WERI-Rb-1 (cell line): ENCODE measurements around the gene ABCA3.

ENCODE experiments used
- DNase-seq: peaks from one replicate; pipeline ENCODE4 v3.0.0-alpha.2; 2020
- H3K27ac ChIP-seq: fragments of 250-450 bp; sonication (Bioruptor Pico); 2 replicates; pipeline ENCODE4 v1.5.1; 2020; ENCODE audit warnings: mild to moderate bottlenecking, moderate library complexity
- H3K27me3 ChIP-seq: fragments of 250-450 bp; sonication (Bioruptor Pico); 2 replicates; pipeline ENCODE4 v1.5.1; 2021; ENCODE audit warnings: mild to moderate bottlenecking, low read depth, moderate library complexity; ENCODE audit not compliant: insufficient read depth, severe bottlenecking
- H3K36me3 ChIP-seq: fragments of 250-450 bp; sonication (Bioruptor Pico); 2 replicates; pipeline ENCODE4 v1.5.1; 2020; ENCODE audit warnings: mild to moderate bottlenecking, moderate library complexity
- H3K4me3 ChIP-seq: 2 replicates; pipeline ENCODE4 v1.5.1; 2011; ENCODE audit warnings: low read depth, mild to moderate bottlenecking, control low read depth, low read length
- H3K9me3 ChIP-seq: fragments of 250-450 bp; sonication (Bioruptor Pico); 2 replicates; pipeline ENCODE4 v1.5.1; 2021; ENCODE audit warnings: mild to moderate bottlenecking, moderate library complexity; ENCODE audit not compliant: severe bottlenecking
- TF ChIP-seq, protein P1 (sequence below): IDR thresholded peaks from 2 replicates; pipeline ENCODE4 v1.5.1; 2011; ENCODE audit warnings: low read depth, mild to moderate bottlenecking, control low read depth, inconsistent platforms, low read length

ABCA3 gene

DNA sequence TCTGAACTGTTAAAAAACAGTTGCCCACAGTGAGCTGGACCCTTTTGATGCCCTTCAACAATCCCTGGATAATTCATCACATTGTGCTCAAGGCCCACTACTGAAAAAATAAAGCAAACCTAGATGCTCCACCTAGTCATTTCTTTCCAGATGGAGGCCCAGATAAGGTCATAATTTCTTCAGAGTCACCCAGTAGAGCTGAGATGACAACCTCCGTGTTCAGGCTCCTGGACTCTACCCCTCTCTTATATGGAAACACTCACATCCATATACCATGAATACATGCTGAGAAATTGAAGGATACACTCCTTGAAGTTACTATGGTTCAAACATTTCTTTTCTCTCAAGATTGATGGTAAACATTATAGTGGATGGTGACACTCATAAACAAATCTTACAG is 2.7 kb upstream of the ABCA3 start:
- H3K36me3 ChIP-seq: peaks cover 6% of the 10 kb centered on the region; the same call in 1 of the 2 replicates

DNA sequence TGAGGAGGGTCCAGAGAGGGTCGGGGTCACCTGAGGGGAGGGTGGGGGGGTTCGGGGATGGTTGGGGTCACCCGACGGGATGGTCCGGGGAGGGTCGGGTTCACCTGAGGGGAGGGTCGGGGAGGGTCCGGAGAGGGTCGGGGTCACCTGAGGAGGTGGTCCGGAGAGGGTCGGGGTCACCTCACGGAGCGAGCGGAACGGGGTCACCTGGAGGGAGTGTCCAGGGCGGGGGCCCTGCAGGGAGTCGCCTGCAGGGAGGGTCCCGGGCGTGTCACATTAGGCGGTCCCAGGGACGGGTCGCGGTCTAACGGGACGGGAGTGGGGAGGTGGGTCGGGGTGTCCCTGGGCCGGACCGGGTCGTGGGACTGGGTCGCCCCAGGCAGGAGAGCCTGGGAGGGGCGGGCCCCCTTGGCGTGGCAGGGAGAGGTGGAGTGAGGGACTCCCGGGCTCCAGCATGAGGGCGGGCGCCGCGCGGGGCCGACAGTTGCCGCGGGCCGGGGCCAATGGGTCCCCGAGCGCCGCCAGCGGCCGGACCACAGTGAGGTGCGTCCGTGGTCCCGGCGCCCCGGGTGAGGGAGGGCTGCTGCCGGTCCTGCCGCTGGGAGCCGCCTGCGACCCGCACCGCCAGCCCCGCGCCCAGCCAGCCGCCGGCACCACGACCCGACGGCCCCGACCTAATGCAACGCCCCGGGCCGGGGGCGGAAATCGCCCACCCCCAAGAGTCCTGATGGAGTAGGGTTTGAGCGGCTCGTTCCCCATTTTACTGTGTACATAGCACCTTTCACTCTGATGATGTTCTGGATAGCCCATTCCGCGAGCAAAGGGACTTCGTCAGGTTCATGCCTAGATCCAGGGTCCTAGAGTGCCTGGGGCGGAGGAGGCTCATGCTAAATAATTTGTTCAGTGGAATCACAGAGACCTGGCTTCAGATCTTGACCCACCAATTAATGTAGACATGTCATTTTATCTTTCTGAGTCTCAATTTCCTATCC is 1.2 kb upstream of the ABCA3 start:
- Histone ChIP-seq H3K27me3 (no peaks in the 10 kb centered on the region), H3K27ac (no peak overlapping the region), H3K9me3 (peaks cover 3% of the 10 kb centered on the region), H3K36me3 (peaks cover 6% of the 10 kb centered on the region; the same call in 1 of the 2 replicates), H3K4me3 (no peak overlapping the region)
- no peak for DNase-seq
- TF ChIP-seq, protein P1, sequence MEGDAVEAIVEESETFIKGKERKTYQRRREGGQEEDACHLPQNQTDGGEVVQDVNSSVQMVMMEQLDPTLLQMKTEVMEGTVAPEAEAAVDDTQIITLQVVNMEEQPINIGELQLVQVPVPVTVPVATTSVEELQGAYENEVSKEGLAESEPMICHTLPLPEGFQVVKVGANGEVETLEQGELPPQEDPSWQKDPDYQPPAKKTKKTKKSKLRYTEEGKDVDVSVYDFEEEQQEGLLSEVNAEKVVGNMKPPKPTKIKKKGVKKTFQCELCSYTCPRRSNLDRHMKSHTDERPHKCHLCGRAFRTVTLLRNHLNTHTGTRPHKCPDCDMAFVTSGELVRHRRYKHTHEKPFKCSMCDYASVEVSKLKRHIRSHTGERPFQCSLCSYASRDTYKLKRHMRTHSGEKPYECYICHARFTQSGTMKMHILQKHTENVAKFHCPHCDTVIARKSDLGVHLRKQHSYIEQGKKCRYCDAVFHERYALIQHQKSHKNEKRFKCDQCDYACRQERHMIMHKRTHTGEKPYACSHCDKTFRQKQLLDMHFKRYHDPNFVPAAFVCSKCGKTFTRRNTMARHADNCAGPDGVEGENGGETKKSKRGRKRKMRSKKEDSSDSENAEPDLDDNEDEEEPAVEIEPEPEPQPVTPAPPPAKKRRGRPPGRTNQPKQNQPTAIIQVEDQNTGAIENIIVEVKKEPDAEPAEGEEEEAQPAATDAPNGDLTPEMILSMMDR: no peak

More for the DNA sequence above, 2.7 kb upstream of the ABCA3 start:
- TF ChIP-seq, protein P1: no peak
- peaks cover 3% of the 10 kb centered on the region for H3K9me3 ChIP-seq
- DNase-seq: no peak
- H3K27me3 ChIP-seq: no peaks in the 10 kb centered on the region
- H3K4me3 ChIP-seq: no peak overlapping the region
- no peak overlapping the region for H3K27ac ChIP-seq

DNA sequence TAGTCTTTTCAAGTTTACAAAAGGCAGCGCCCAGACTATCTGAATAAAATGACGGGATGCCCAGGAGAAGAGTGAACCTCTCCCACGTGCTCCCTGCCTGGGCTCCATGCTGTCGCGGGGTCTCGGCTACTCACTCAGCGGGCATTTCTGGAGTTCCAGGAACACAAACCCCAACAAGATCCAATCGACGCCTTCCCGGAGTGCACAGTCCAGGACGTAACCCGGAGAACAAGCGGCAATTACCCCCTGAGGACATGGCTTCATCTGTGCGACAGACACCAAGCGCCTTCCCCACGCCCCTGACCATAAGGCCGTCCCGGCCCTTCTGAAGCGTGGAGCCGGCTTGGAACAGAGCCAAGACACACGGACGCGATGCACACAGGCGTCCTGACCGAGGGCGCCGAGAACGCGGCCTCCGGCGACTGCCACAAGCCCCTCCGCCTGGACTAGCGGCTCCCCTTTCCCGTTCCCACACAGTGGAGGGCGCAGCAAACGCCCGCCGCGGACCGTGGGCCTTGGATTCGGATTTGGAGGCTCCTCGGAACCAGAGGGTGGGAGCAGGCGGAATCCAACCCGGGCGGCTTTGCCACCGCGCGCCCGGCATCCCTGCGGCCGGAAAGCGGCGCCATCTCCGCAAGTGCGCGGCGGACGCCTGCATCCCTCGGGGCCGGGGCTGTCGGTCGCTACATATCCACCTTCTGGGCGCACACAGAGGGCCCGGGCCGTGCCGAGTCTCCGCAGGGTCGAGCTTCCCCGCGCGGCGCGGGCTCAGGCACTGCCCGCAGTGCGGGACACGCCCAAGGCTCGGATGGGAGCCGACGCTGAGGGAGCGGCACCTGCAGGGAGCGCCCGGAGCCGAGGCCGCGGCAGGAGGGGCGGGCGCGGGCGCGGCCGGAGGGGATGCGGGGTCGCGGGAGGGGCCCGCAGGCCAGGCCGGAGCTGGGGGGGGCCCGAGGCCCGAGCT is 725 bp downstream of the ABCA3 start:
- DNase-seq: peak; percentile 83
- peak overlapping the region; percentile 91 for H3K4me3 ChIP-seq
- H3K36me3 ChIP-seq: peaks cover 6% of the 10 kb centered on the region; the same call in 1 of the 2 replicates
- H3K27me3 ChIP-seq: no peaks in the 10 kb centered on the region
- TF ChIP-seq, protein P1: 0 out of 2 replicates have a peak, but pooled peaks have one; percentile 1
- peaks cover 3% of the 10 kb centered on the region for H3K9me3 ChIP-seq
- H3K27ac ChIP-seq: peak overlapping the region; percentile 87

DNA sequence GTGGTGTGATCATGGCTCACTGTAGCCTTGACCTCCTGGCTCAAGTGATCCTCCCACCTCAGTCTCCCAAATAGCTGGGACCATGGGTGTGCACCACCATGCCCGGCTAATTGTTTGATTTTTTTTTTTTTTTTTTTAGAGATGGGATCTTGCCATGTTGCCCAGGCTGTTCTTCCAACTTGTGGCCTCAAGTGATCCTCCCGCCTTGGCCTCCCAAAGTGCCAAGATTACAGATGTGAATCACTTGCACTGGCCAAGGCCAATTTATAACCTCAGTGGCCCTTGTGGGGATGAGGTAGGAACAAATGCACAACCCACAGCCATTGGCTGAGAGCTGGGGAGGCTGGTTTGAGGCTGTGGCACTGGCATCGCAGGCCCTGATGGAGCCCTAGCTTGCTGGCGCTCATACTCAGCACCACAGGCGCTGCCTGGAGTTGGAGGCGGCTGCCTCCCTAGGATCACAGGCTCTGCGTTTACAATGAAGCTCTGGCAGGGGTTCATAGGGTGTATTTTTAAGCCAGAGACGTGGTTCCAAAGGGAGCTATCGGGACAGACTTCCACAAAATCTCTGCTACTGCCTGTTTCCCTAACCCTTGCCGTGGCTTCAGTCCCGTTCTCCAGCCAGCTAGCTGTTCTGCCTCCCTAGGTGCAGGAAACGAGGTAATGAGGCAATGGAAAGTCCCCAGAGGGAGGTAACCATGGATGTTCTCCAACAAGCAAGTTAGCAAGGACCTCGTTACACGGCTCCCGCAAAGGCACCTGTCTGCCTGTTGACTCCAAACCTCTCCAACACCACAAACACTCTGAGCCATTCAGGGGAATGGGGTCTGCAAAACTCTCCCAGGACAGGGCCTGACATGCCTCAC is 2.9 kb downstream of the ABCA3 start:
- DNase-seq: no peak

More for the DNA sequence above, 2.9 kb downstream of the ABCA3 start:
- Histone ChIP-seq H3K9me3 (peaks cover 3% of the 10 kb centered on the region), H3K27ac (no peak overlapping the region), H3K36me3 (peaks cover 6% of the 10 kb centered on the region; the same call in 1 of the 2 replicates), H3K27me3 (no peaks in the 10 kb centered on the region), H3K4me3 (no peak overlapping the region)
- TF ChIP-seq, protein P1: no peak
